ENCODE measurements around the gene HDLBP.

- TF ChIP-seq CTCF (IDR thresholded peaks at IDR 0.05), result no peak
- no peak for TF ChIP-seq POLR2AphosphoS5 (IDR thresholded peaks at IDR 0.05)
These were observed 44.9 kb downstream of the HDLBP start for GRCh38 chr2:241270531-241270930.

Data from upper lobe of left lung (tissue), 4 donors.